HFF-Myc (cell line): ENCODE data around the gene ZNF444.

Experiments
- DNase-seq: peaks from one replicate; pipeline ENCODE4 v3.0.0-alpha.2; 2011; ENCODE audit warnings: low read depth; ENCODE audit errors: extremely low read depth
- H3K4me3 ChIP-seq: replicated peaks from 2 replicates; pipeline ENCODE4 v1.5.1; 2011; ENCODE audit warnings: low read depth, mild to moderate bottlenecking, control low read depth, low read length
- CTCF ChIP-seq: IDR thresholded peaks from 2 replicates; pipeline ENCODE4 v1.5.1; 2012; ENCODE audit warnings: mild to moderate bottlenecking, low read depth, low read length, control low read depth; ENCODE audit errors: missing control alignments

The ZNF444 gene

GRCh38 chr19:56118666-56119581 is 22.2 kb upstream of the ZNF444 start:
- TF ChIP-seq CTCF, result no peak
- no peak for DNase-seq
- peak overlapping the region; percentile 88 for H3K4me3 ChIP-seq

- DNase-seq, result no peak
- TF ChIP-seq CTCF, result no peak
Measured at GRCh38 chr19:56119582-56119978, 21.5 kb upstream of the ZNF444 start.

GRCh38 chr19:56120002-56120370 is 21.1 kb upstream of the ZNF444 start:
- no peak for DNase-seq
- H3K4me3 ChIP-seq, result peak overlapping the region; percentile 88
- TF ChIP-seq CTCF, result no peak

More at GRCh38 chr19:56119582-56119978, 21.5 kb upstream of the ZNF444 start:
- H3K4me3 ChIP-seq, result peak overlapping the region; percentile 88

- TF ChIP-seq CTCF, result peak; percentile 3
- no peak for DNase-seq
- H3K4me3 ChIP-seq, result peak overlapping the region; percentile 88
Measured at GRCh38 chr19:56120371-56121179, 20.5 kb upstream of the ZNF444 start.

- DNase-seq, result peak; percentile 80
- no peak for TF ChIP-seq CTCF
- H3K4me3 ChIP-seq, result peak within 1 kb of the TSS; percentile 88
Measured at GRCh38 chr19:56121180-56122167, 19.6 kb upstream of the ZNF444 start, which contains the start of gene ZNF787. Gene ZNF787 (minus strand): TSS chr19:56121295. CDS start chr19:56103217, 18,078 bp downstream.
